Dermis blood vessel endothelial cell (primary cell): Measurements from ENCODE around the gene ANO4. TPM values are rescaled to one million over a fixed set of nuclear protein-coding genes. Genes with fewer than 3 reads are reported as not detected.

ENCODE experiments used
- DNase-seq: peaks from one replicate; pipeline ENCODE4 v3.0.0; 2010
- total RNA-seq: library from RNA; depleted of rRNA; stranded (reverse); fragments of >200 nt; gene quantifications from 2 replicates; pipeline ENCODE4 v1.2.3, GENCODE V29; 2014

ANO4 gene
- total RNA-seq, 1 donor from 2014 or later: 0.85 TPM

DNA sequence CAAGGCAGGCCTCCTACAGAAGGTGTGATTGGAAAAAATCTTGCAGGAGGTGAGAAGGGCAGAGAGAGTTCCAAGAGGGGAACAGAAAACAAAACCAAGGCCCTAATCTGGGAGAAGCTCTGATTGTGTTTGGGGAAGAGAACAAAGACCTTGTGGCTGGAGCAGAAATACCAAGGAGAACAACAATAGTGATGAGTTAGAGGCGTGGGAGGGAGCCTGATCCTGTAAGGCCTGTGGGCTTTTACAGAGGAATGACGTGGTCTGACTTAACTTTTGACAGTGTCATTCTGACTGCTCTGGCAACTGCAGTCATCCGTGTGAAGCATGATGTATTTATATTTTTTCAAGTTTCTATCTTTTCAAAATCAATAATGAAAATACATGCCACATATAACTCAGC is 200.6 kb downstream of the ANO4 start:
- no peak for DNase-seq

DNA sequence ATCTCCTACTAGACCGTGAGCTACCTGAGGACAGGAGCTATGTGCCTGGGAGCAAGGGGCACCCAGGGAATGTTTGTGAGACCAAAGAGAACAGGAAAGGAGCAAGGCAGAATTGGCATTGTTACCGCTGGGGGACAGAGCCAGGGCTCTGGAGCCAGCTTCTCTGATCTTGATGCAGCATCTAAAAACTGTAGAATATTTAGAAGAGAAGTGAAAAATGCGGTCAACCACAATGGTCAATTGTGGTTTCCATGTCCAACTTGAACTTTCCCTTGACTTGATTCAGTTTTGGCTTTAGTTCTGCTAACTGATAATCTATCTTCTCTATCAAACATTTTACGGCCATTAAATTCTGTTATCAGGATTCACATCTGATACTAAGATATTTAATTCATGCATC is 201.2 kb downstream of the ANO4 start:
- DNase-seq: no peak

DNA sequence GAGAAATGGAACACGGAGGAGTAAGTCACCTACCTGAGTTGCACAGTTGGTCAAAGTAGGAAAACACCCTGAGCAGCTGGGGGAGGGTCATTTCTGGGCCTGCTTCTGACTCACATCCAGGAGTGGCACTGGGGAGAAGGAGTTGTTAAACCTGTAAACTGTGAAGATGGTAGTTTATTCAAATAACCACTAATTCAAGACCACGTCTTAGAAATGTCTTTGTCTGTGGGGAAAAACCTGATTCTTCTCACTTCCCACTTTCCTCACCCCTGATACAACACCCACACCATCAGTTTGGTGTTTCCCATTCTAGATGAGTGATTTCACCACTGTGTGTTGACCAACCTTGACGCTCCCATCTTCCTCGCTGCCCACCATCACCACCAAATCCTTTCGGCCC is 207.1 kb downstream of the ANO4 start:
- DNase-seq: no peak

DNA sequence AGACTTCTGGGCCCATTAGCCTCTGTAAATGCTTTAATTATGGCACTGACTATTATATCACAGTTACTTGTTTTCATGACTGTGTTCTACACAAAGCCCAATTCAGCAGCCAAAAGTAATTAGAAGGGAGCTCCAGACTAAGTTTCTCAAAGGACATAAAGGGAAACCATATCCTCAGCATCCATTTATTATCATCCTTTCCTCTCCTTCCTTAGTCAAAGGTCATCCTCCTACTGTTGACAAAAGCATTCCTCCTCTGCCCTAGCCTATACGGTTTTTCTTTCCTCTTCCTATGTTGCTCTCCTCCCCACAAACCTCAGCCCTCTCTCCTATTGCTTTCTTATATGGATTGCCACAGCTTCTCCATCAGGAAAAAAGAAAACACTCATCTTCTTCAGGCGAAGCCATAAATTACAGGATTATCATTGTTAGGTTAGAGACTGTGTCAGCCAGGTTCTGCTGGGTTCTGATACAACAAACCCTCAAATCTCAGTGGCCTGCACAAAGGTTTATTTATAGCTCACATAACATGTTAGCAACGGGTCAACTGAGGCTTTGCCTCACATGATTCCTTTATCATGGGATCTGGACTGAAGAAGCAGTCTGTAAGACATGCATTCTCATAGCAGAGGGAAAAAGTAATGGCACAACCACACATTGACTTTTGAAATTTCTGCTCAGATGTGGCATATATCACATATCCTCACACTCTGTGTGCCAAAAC is 208.3 kb downstream of the ANO4 start:
- DNase-seq: no peak

DNA sequence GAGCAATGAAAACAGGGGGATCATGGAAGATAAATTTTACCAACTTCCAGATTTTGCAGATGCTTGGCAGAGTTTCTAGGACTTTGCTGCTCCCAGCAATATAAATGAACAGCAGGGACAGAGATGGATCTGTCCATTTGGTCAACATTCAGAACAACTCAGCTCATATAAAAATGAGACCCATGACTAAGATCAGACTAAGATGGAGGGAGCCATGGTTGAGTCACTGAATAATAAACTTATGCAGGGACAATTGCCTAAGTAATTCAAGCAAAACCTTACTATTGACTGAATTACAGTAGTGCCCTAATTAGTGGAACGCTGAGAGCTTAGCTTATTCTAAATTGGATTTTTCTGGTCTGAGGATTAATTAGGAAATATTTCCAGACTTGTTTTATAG is 210.3 kb downstream of the ANO4 start:
- no peak for DNase-seq

DNA sequence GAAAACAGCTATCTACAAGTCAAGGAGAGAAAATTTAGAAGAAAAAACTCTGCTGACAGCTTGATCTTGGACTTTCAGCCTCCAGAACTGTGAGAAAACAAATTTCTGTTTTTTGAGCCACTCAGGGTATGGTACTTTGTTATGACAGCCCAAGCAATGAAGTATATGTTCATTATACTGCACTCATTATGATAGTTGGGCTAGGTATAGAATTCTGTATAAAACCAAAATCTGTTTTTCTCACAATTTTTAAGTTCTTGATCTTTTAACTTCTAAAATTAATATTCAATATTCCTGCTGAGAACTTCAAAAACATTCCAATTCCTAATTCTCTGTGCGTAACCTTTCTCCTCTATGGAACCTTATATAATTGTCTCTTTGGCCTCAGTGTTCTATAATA is 214.7 kb downstream of the ANO4 start:
- no peak for DNase-seq

DNA sequence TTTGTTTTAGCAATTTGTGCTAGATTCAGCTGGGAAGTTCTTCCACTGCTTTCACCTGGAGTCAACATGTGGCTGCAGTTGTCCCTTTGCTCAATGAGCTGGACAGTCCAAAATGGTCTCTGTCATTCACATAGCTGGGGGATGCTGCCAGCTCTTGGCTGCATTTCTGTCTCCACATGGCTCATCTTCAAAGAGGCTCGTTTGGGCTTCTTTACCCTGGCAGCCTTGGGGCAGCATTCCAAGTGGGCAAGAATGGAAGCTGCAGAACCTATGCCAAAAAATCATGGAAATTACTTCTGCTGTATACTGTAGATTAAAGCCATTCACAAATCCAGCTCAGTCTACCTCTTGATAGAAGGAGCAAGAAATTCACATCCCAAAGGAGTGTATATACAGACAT is 216.3 kb downstream of the ANO4 start:
- DNase-seq: no peak

DNA sequence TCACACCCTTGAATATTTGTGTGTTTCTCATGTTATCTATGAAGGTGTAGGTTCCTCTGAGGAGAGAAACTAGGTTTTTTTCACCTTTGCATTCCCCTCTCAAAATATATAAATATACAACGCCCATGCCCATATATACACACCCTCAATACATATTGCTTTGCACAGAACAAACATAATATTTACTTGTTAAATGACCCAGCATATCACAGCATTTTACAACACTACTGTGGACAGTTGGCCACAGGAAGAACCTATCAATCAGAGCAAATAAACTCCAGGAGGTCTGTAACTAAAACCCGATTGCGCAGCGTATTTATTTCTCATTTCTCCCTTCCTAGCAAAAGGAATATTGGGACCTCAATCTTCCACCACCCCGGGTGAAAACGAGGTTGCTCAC is 219.4 kb downstream of the ANO4 start:
- DNase-seq: no peak

DNA sequence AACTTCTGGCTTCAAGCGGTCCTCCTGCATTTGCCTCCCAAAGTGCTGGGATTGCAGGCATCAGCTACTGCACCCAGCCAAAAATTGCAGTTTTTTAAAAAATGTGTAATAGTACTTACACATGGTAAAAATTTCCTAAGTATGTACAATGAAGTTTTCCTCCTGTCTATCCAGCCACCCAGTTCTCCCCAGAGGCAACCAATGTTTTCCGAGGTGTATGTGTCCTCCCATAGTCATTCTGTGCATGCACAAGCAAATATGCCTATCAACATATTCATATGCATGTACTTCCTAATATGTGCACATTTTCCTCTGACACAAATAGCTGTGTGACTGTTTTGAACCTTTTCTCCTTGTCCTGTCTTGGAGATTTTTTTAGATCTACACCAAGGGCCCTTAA is 220.5 kb downstream of the ANO4 start:
- no peak for DNase-seq

DNA sequence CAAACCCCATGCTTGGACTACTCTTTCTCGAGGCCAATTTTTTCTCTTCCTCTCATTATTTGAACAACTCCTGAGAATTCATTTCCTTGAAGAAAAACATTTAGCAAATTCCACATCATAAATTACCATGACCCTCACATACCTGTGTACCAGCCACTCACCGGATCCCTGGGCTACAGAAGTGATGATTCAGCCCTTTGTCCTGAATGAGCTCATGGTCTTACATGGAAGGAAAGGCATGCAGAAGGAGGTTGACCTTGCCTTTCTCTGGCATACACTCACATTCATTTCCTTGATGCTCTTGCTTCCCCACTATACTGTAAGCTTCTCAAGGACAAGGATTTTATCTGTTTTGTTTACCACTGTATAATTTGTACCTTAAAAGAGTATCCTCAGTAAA is 224.0 kb downstream of the ANO4 start:
- DNase-seq: peak; percentile 18

DNA sequence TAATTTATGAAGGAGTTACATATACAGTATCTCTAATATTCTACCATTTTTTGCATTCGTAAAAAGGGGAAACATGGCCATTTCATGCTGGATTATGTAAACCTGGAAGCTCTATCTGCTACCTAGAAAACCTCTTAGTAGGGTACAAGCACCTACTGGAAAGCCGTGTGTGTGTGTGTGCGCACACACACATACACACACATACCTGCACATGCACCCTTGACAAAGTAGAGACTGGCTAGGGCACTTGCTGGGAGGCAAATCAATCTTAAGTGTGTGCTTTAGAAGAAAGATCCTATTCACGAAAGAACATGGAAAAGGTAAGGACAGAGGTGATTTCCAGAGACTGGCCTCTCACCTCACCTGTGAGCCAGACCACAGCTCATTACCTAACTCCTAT is 224.6 kb downstream of the ANO4 start:
- no peak for DNase-seq

DNA sequence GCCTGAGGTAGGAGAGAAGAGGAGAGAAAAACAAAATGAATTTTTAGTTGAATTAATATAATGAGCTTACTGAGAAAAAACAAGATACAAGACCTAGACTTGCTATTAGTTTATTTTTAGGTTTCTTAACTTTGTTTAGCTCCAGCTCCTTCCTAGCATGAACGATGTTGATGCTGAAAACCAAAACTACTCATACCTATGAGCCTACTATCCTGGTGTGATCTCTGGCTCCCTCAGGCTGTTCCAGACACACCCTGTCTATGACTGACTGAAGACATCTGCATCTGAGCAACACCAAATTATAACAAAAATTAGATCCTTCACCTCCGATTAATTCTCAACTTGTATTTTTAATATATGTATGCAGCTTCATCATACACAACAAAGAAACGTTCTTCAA is 225.1 kb downstream of the ANO4 start:
- DNase-seq: no peak

DNA sequence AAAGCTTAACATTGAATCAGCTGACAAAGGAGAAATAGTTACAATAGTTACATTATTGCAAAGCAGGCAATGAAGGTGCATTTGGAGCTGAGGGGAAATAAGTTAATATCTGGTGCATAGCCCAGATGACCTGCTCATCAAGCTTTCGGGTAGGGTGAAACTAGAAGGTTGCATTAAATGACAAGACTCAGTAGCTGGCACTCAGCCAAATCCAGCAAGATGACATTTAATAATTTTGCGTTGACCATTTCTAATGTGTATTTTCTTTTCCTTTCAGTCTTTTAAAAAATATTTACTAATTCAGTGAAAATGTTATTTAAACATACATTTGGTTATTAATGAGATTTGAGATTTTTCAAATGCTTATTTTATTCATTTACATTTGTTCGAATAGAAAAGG is 226.9 kb downstream of the ANO4 start:
- DNase-seq: no peak

DNA sequence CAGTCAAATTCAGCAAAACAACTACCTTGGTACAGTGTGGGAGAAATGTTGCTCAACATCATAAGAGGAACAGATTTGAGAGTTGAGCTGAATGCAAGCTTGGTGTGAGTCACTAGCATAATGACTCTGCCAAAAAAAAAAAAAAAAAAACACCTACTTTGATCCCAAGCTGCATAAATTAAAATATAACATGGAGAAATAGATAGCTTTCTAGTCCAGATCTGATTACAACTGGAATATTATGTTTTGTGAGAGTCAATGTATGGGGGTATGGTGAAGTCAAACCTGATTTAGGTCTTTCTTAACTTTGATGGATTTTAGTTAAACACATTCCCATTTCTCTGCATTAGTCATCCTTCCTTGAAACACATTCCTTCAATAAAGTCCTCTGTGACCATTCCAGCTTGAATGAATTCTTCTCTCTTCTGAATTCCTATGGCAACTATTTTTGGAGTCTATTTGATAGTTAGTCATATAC is 227.4 kb downstream of the ANO4 start:
- peak; percentile 1 for DNase-seq

DNA sequence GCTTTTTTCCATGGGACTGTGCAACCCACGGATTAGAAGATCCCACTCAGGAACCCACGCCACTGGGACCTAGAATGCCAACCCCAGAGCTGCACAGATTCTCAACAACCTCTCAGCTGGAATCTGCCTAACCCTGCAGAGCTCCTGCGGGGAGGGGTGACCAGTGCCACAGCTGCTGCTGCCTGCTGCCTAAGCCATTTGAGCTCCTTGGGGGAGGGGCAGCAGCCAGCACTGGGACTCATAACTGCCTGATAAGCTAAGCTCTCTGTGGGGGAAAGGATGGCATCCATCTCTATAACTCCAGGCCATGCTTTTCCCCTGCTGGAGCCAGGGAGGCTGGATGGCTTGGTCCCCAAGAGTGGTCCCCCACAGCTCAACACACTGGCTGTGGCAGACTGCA is 232.6 kb downstream of the ANO4 start:
- no peak for DNase-seq

DNA sequence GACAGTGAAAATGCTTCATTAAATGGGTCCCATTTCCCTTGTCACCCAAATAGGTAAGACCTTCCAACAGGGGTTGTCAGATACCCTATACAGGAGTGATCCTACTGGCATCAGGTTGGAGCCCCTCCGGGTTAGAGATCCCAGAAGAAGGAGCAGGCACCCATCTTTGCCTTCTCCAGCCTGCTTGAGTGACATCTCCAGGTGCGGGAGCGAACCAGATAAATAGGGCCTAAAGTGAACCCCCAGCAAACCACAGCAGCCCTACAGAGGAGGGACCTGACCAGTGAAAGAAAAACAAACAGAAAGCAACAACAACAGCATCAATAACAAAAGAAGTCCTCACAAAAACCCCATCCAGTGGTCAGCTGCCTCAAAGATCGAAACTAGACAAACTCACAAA is 233.2 kb downstream of the ANO4 start:
- no peak for DNase-seq

DNA sequence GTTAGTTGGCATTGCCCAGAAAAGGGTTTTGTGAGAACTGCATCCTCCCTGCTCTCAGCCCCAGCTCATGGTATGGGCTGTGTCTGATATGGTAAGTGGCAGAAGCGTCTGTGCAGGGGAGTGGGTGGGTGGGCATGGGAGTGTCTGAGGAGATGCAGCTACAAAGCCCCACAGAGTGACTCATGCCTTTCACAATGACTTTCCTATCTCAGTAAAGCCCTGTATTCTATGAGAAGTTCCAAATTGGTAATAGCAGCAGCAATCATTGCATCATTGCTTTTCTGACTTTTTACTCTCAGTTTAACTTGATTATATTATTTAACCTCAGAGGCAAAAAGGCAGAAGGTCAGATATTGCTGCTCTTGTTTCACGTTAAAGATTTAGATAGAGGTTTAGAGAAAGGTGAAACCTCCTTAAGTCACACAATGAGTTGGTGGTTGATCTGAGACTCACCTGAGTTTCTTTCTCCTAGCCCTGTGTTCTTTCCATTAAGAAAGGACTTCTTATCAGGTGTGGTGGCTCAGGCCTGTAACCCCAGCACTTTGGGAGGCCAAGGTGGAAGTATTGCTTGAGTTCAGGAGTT is 243.8 kb downstream of the ANO4 start:
- DNase-seq: no peak

DNA sequence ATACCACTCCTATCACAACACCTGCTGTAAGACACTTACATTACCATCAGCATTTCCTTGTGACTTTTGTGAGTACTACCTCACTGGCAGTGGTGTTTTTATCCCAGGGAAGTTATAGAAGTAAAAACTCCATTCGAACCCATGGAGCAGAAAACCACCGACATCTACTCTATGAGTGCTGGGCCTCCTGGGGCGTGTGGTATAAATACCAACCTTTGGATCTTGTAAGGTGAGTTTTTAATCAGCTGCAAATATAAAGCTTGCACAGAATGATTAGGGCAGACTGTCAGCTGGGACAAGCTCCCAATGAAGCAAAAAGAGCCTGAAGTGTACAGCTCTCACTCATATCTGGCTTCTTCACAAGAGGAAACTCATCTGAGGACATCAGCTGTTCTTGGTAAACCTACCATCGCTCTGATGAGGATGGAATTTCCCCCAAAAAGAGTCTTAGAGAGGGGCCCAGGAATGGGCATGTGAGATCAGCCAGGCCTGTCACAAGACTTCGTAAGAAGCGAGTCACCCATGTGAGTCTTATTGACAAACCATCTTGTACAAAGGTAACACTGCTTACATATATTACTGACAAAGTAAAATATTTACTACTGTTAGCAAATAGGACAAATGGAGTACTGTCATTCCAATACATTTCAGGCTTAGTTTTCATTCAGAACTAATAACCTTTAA is 245.4 kb downstream of the ANO4 start:
- no peak for DNase-seq

DNA sequence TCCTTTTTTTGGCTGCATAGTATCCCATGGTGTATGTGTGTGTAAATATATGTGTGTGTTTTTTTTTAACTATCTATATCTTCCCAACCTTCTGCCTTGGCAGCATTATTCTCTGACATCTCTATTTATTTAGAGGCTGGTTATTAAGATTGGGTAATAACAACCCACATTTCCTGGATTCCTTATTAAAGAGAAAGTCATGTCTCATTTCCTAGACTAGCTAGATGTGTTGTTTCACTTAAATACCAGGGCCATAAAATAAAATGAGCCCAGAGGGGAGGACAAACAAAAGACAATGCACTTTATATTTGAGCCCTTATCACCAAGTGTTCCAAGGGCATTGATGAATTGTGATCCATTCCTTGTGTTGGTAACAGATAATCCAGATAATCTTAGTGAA is 246.4 kb downstream of the ANO4 start:
- DNase-seq: no peak

DNA sequence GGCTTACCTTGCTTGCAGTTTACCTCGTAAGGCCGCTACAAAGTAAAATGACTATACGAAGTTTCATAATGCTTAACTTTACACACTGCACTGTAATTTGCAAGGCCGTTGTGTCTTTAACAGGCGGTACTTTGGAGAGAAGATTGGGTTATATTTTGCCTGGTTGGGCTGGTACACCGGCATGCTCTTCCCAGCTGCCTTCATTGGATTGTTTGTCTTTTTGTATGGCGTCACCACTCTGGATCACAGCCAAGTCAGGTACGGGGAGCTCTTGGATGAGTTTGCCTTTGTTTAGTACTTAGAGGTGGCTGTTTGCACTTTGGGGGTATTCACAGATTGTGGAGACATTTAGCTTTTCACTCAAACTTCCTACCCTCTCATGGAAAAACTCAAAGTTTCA is 247.6 kb downstream of the ANO4 start:
- no peak for DNase-seq

DNA sequence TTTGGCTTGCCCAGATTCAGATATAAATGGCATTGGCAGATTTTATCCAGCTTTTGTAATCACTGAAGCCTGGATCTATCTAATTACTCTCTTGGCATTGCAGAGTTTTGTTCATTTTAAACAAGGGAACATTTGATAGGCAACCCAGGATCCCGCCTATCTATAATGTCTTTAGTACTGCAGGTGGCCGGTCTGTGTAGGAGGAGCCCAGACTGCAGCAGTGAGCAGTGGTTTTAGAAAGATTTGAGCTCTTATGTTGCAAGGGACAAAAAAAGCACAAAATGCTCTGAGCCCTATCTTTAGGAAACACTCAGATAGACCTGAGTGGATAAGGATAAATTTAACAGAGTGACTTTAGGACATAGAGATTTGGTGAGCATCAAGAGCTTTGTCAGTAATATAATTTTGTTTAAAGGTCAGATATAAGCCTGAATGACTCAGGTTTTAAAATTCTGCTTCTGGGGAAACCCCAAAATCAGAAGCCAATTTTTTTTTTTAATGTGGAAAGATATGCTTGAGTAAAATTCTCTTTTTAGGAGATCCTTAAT is 250.0 kb downstream of the ANO4 start:
- DNase-seq: no peak

DNA sequence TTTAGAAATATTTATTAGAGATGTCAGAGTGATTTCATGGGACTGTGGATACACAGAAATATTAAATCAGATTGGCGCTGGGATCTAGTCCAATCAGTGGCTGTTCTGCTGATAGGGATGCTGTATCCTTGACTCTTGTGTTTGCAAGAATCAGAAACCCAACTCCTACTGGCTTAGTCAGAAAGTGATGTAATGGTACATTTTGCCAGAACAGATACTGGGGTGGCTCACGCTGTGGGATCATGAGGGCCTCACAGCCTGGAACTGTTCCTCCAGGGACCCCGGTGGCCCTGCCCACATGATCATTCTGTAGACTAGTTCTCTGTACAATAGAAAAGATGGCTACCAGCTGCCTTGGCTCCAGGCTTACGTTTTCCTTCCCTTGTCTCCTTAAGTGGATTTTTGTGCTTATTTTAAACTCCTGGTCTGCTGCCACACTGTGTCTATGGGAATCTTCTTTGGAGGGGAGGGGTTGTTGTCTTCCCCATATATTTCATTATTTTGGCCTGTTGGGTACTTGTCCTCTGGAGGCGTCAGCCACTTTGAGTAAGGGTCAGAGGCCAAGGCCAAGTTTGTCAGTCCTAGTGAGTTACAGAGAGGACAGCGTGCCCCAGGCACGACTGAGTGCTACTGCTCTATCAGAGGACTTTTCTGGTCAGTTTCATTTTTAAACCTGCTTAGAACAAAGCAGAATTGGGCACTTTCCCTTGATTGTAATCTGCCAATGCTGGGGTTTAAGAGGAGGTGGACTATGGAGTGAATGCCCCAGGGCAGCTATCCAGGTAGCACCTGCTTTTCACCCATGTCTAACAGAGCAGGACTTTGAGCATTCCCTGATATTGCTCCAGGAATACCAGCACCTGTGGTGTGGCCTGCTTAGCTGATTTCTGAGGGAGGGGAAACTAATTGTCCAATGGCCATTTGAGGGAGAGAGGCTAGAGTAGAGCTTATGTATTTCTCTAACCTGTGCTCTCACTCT is 251.2 kb downstream of the ANO4 start:
- DNase-seq: no peak

DNA sequence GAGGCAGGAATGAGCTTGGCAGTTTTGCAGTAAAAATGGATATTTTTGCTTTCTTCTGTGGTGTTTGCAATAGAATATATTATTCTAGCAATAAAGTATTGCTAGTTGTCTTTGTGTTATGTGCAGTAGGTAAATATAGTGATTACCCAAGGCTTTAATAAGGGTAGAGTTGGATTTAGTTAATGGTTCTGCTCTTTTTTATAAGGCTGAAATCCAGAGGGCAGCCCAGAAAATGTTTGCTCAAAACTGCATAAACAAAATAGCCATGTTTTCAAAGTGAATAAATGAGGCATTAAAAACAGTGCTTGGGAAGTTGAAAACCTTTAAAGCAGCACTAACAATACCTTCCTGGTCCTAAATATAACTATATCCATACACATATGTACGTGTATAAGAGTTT is 253.1 kb downstream of the ANO4 start:
- DNase-seq: no peak
